HepG2 (cell line): Measurements from ENCODE around the gene SCARB2. TPM values are rescaled to one million over a fixed set of nuclear protein-coding genes. Genes with fewer than 3 reads are reported as not detected.

Source experiments
- ARHGAP35 ChIP-seq: sonication (generic); formaldehyde crosslinking; IDR thresholded peaks from 2 replicates; pipeline ENCODE4 v1.9.0; 2022; ENCODE audit warnings: mild to moderate bottlenecking, inconsistent platforms, moderate library complexity, missing genetic modification reagents, borderline replicate concordance
- ARID5B ChIP-seq: IDR thresholded peaks from 2 replicates; pipeline ENCODE4 v1.4.0; 2020; ENCODE audit warnings: mild to moderate bottlenecking, missing genetic modification reagents
- FLYWCH1 ChIP-seq: sonication (generic); formaldehyde crosslinking; IDR thresholded peaks from 2 replicates; pipeline ENCODE4 v1.8.1; 2023; ENCODE audit warnings: mild to moderate bottlenecking, missing genetic modification reagents
- HBP1 ChIP-seq: IDR thresholded peaks from 2 replicates; pipeline ENCODE4 v1.6.1; 2016; ENCODE audit warnings: low read depth, control low read depth
- KAT2B ChIP-seq: fragments of 150-350 bp; IDR thresholded peaks from 2 replicates; pipeline ENCODE4 v1.6.1; 2014; ENCODE audit warnings: low read depth, low read length, borderline replicate concordance
- KAT7 ChIP-seq: IDR thresholded peaks from 2 replicates; pipeline ENCODE4 v1.6.1; 2018; ENCODE audit warnings: borderline replicate concordance, missing compliant biosample characterization
- KDM5B ChIP-seq: sonication (generic); formaldehyde crosslinking; IDR thresholded peaks from 2 replicates; pipeline ENCODE4 v1.4.0; 2020; ENCODE audit warnings: missing genetic modification reagents, mild to moderate bottlenecking, borderline replicate concordance
- KDM6A ChIP-seq: IDR thresholded peaks from 2 replicates; pipeline ENCODE4 v1.6.1; 2016; ENCODE audit warnings: low read depth
- MLX ChIP-seq: IDR thresholded peaks from 2 replicates; pipeline ENCODE4 v1.6.1; 2016
- NFE2L1 ChIP-seq: sonication (generic); formaldehyde crosslinking; IDR thresholded peaks from 2 replicates; pipeline ENCODE4 v1.4.0; 2020; ENCODE audit warnings: missing genetic modification reagents, mild to moderate bottlenecking, borderline replicate concordance
- RCOR2 ChIP-seq: IDR thresholded peaks from 2 replicates; pipeline ENCODE4 v1.6.1; 2016; ENCODE audit warnings: missing biosample characterization, missing genetic modification reagents
- RFX3 ChIP-seq: IDR thresholded peaks from 2 replicates; pipeline ENCODE4 v1.6.1; 2016; ENCODE audit warnings: missing biosample characterization, missing genetic modification reagents
- ZBTB7A ChIP-seq: sonication (generic); formaldehyde crosslinking; IDR thresholded peaks from 2 replicates; pipeline ENCODE4 v1.8.0; 2022; ENCODE audit warnings: mild to moderate bottlenecking, missing genetic modification reagents
- ZMAT5 ChIP-seq: sonication (generic); formaldehyde crosslinking; IDR thresholded peaks from 2 replicates; pipeline ENCODE4 v1.5.0; 2020; ENCODE audit warnings: mild to moderate bottlenecking, low read depth, missing genetic modification reagents, borderline replicate concordance
- ZNF501 ChIP-seq: sonication (generic); formaldehyde crosslinking; IDR thresholded peaks from 2 replicates; pipeline ENCODE4 v1.5.1; 2020; ENCODE audit warnings: mild to moderate bottlenecking, moderate library complexity, missing genetic modification reagents
- ZNF563 ChIP-seq: sonication (generic); formaldehyde crosslinking; IDR thresholded peaks from 2 replicates; pipeline ENCODE4 v1.8.0; 2022; ENCODE audit warnings: mild to moderate bottlenecking, moderate library complexity, missing genetic modification reagents
- ZNF839 ChIP-seq: sonication (generic); formaldehyde crosslinking; IDR thresholded peaks from 2 replicates; pipeline ENCODE4 v1.4.0; 2020; ENCODE audit warnings: missing genetic modification reagents, mild to moderate bottlenecking, borderline replicate concordance
- ZNF883 ChIP-seq: sonication (generic); formaldehyde crosslinking; IDR thresholded peaks from 2 replicates; pipeline ENCODE4 v1.5.1; 2020; ENCODE audit warnings: mild to moderate bottlenecking, missing genetic modification reagents; ENCODE audit errors: not compliant biosample characterization
- ZZZ3 ChIP-seq: sonication (generic); formaldehyde crosslinking; IDR thresholded peaks from 2 replicates; pipeline ENCODE4 v1.4.0; 2020; ENCODE audit warnings: missing genetic modification reagents, mild to moderate bottlenecking, borderline replicate concordance
- polyA plus RNA-seq, 8 experiments: library from polyadenylated mRNA; depleted of rRNA in 3 of 8; stranded (reverse) in 7 of 8; unstranded in 1 of 8; fragments of >200 nt; fragmentation: Illumina TruSeq in 4 of 8; extraction: Trizol in 4 of 8; gene quantifications; 2 replicates each; pipeline versions ENCODE4 v1.2.1 to v1.2.3, GENCODE V29; 2011 to 2016; ENCODE audit warnings: low read depth in 4 of 8, missing spikeins in 1 of 8, mixed read lengths in 1 of 8; ENCODE audit not compliant: insufficient read depth in 1 of 8
- total RNA-seq, 5 experiments: library from RNA; depleted of rRNA; stranded (reverse); fragments of >200 nt; fragmentation: Illumina TruSeq; extraction: Trizol; gene quantifications; 2 replicates each; pipeline ENCODE4 v1.2.3, GENCODE V29; 2016; ENCODE audit warnings: low read depth in 1 of 5
- TF ChIP-seq, protein P1 (sequence below): sonication (generic); formaldehyde crosslinking; conservative IDR thresholded peaks from 2 replicates; pipeline ENCODE4 v1.5.0; 2020; ENCODE audit warnings: missing genetic modification reagents
- TF ChIP-seq, protein P2 (sequence below): sonication (generic); formaldehyde crosslinking; IDR thresholded peaks from 2 replicates; pipeline ENCODE4 v1.4.0; 2020; ENCODE audit warnings: missing genetic modification reagents, borderline replicate concordance

Gene SCARB2
- total and polyA plus RNA-seq, 2 of the 13 experiments (the other 11 are each of a cell fraction or from before 2014, with no cell fraction given) = 40.6 to 43.4 TPM

GRCh38 chr4:76200771-76201231 is 12.8 kb downstream of the SCARB2 start (continued):
- TF ChIP-seq FLYWCH1 (no peak), ZNF883 (no peak), RCOR2 (CRISPR knock-in tag) (0 out of 2 replicates have a peak, but pooled peaks have one; percentile 50), KAT7 (CRISPR knock-in tag) (no peak), RFX3 (CRISPR knock-in tag) (0 out of 2 replicates have a peak, but pooled peaks have one; percentile 13), ZNF563 (CRISPR knock-in tag) (no peak), KDM6A (CRISPR knock-in tag) (no peak), MLX (0 out of 2 replicates have a peak, but pooled peaks have one; percentile 47), ZMAT5 (CRISPR knock-in tag) (no peak), ZBTB7A (CRISPR knock-in tag) (no peak), KDM5B (CRISPR knock-in tag) (no peak), KAT2B (no peak), HBP1 (0 out of 2 replicates have a peak, but pooled peaks have one; percentile 64), NFE2L1 (CRISPR knock-in tag) (no peak), ZNF501 (no peak), ZZZ3 (CRISPR knock-in tag) (no peak), ARHGAP35 (CRISPR knock-in tag) (no peak), ZNF839 (CRISPR knock-in tag) (no peak), ARID5B (CRISPR knock-in tag) (peak; percentile 86)
- TF ChIP-seq, protein P1, sequence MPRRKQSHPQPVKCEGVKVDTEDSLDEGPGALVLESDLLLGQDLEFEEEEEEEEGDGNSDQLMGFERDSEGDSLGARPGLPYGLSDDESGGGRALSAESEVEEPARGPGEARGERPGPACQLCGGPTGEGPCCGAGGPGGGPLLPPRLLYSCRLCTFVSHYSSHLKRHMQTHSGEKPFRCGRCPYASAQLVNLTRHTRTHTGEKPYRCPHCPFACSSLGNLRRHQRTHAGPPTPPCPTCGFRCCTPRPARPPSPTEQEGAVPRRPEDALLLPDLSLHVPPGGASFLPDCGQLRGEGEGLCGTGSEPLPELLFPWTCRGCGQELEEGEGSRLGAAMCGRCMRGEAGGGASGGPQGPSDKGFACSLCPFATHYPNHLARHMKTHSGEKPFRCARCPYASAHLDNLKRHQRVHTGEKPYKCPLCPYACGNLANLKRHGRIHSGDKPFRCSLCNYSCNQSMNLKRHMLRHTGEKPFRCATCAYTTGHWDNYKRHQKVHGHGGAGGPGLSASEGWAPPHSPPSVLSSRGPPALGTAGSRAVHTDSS = no peak
- TF ChIP-seq, protein P2, sequence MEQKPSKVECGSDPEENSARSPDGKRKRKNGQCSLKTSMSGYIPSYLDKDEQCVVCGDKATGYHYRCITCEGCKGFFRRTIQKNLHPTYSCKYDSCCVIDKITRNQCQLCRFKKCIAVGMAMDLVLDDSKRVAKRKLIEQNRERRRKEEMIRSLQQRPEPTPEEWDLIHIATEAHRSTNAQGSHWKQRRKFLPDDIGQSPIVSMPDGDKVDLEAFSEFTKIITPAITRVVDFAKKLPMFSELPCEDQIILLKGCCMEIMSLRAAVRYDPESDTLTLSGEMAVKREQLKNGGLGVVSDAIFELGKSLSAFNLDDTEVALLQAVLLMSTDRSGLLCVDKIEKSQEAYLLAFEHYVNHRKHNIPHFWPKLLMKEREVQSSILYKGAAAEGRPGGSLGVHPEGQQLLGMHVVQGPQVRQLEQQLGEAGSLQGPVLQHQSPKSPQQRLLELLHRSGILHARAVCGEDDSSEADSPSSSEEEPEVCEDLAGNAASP (CRISPR knock-in tag) = peak; percentile 69; the same call in 1 of the 2 replicates
